ENCODE results near the gene NAALADL2.

Gene NAALADL2

DNA sequence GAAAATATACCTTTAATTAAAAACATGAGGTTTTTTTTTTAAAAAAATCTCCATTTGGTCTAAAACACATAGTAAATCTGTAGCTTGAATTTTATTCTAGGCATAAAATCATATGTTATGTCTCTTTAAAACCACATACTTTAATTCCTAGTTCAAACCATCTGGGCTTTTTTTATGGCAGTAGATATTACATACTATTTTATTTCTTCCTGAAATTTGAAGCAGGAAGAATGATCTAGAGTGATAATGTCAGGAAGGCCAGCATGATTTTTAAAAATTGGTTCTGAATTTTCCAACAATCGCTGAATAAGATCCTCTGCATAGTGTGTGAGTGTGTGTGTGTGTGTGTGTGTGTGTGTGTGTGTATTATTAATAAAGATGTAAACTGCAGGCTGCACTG is 420.3 kb downstream of the NAALADL2 start:
- no peaks in the 10 kb centered on the region for H3F3A ChIP-seq (ENCODE audit: insufficient read depth)
- H3K4me3 ChIP-seq (ENCODE audit: insufficient read depth, low read length, poor library complexity, severe bottlenecking): no peak overlapping the region
- H4K20me1 ChIP-seq (ENCODE audit: low read depth, low read length): no peaks in the 10 kb centered on the region
- TF ChIP-seq, protein P1, sequence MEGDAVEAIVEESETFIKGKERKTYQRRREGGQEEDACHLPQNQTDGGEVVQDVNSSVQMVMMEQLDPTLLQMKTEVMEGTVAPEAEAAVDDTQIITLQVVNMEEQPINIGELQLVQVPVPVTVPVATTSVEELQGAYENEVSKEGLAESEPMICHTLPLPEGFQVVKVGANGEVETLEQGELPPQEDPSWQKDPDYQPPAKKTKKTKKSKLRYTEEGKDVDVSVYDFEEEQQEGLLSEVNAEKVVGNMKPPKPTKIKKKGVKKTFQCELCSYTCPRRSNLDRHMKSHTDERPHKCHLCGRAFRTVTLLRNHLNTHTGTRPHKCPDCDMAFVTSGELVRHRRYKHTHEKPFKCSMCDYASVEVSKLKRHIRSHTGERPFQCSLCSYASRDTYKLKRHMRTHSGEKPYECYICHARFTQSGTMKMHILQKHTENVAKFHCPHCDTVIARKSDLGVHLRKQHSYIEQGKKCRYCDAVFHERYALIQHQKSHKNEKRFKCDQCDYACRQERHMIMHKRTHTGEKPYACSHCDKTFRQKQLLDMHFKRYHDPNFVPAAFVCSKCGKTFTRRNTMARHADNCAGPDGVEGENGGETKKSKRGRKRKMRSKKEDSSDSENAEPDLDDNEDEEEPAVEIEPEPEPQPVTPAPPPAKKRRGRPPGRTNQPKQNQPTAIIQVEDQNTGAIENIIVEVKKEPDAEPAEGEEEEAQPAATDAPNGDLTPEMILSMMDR (IDR thresholded peaks at IDR 0.05; ENCODE audit: insufficient read depth, low read length, poor library complexity, severe bottlenecking): no peak
- no peak for TF ChIP-seq EZH2phosphoT487 (conservative IDR thresholded peaks at IDR 0.05; ENCODE audit: low read length)
- no peaks in the 10 kb centered on the region for H3K9me2 ChIP-seq (replicated peaks; ENCODE audit: insufficient read depth, low read length)
- H3K9ac ChIP-seq (ENCODE audit: low read length): no peak overlapping the region
- no peaks in the 10 kb centered on the region for H3K79me2 ChIP-seq (ENCODE audit: insufficient read depth, low read length)
- H3K36me3 ChIP-seq (ENCODE audit: low read length): no peaks in the 10 kb centered on the region
- no peaks in the 10 kb centered on the region for H3K9me3 ChIP-seq (ENCODE audit: insufficient read depth, low read length)
- no peak overlapping the region for H2AFZ ChIP-seq (ENCODE audit: low read depth, low read length, severe bottlenecking)
- no peak overlapping the region for H3K27ac ChIP-seq (ENCODE audit: low read depth, low read length)
- H3K4me2 ChIP-seq (ENCODE audit: low read depth, low read length, poor library complexity, severe bottlenecking): no peak overlapping the region
- H3K27me3 ChIP-seq (ENCODE audit: low read length): no peaks in the 10 kb centered on the region

- no peaks in the 10 kb centered on the region for H3K79me2 ChIP-seq (ENCODE audit: insufficient read depth, low read length)
- H2AFZ ChIP-seq (ENCODE audit: low read depth, low read length, severe bottlenecking): no peak overlapping the region
- H3K4me3 ChIP-seq (ENCODE audit: insufficient read depth, low read length, poor library complexity, severe bottlenecking): no peak overlapping the region
- TF ChIP-seq, protein P1 (IDR thresholded peaks at IDR 0.05; ENCODE audit: insufficient read depth, low read length, poor library complexity, severe bottlenecking): no peak
- TF ChIP-seq EZH2phosphoT487 (conservative IDR thresholded peaks at IDR 0.05; ENCODE audit: low read length): no peak
- no peaks in the 10 kb centered on the region for H3K9me2 ChIP-seq (replicated peaks; ENCODE audit: insufficient read depth, low read length)
- no peaks in the 10 kb centered on the region for H3K27me3 ChIP-seq (ENCODE audit: low read length)
- H3K27ac ChIP-seq (ENCODE audit: low read depth, low read length): no peak overlapping the region
- no peak overlapping the region for H3K9ac ChIP-seq (ENCODE audit: low read length)
- H3K4me2 ChIP-seq (ENCODE audit: low read depth, low read length, poor library complexity, severe bottlenecking): no peak overlapping the region
- H4K20me1 ChIP-seq (ENCODE audit: low read depth, low read length): no peaks in the 10 kb centered on the region
- H3K9me3 ChIP-seq (ENCODE audit: insufficient read depth, low read length): no peaks in the 10 kb centered on the region
- no peaks in the 10 kb centered on the region for H3F3A ChIP-seq (ENCODE audit: insufficient read depth)
- no peaks in the 10 kb centered on the region for H3K36me3 ChIP-seq (ENCODE audit: low read length)
Measured at GRCh38 chr3:175279911-175280310, 420.8 kb downstream of the NAALADL2 start.

GRCh38 chr3:175287361-175287963 is 428.3 kb downstream of the NAALADL2 start:
- no peaks in the 10 kb centered on the region for H3K36me3 ChIP-seq (ENCODE audit: low read length)
- H3K79me2 ChIP-seq (ENCODE audit: insufficient read depth, low read length): no peaks in the 10 kb centered on the region
- no peaks in the 10 kb centered on the region for H3K9me3 ChIP-seq (ENCODE audit: insufficient read depth, low read length)
- H3K9me2 ChIP-seq (replicated peaks; ENCODE audit: insufficient read depth, low read length): no peaks in the 10 kb centered on the region
- H2AFZ ChIP-seq (ENCODE audit: low read depth, low read length, severe bottlenecking): no peak overlapping the region
- no peak overlapping the region for H3K4me2 ChIP-seq (ENCODE audit: low read depth, low read length, poor library complexity, severe bottlenecking)
- H3K4me3 ChIP-seq (ENCODE audit: insufficient read depth, low read length, poor library complexity, severe bottlenecking): no peak overlapping the region
- no peaks in the 10 kb centered on the region for H3K27me3 ChIP-seq (ENCODE audit: low read length)
- H3F3A ChIP-seq (ENCODE audit: insufficient read depth): no peaks in the 10 kb centered on the region
- TF ChIP-seq, protein P1 (IDR thresholded peaks at IDR 0.05; ENCODE audit: insufficient read depth, low read length, poor library complexity, severe bottlenecking): no peak
- TF ChIP-seq EZH2phosphoT487 (conservative IDR thresholded peaks at IDR 0.05; ENCODE audit: low read length): no peak
- no peak overlapping the region for H3K27ac ChIP-seq (ENCODE audit: low read depth, low read length)
- no peak overlapping the region for H3K9ac ChIP-seq (ENCODE audit: low read length)
- no peaks in the 10 kb centered on the region for H4K20me1 ChIP-seq (ENCODE audit: low read depth, low read length)
